Amniotic stem cell (primary cell): Measurements from ENCODE around the gene PLAC1.

Experiments
- DNase-seq: peaks from one replicate; lab custom pipeline; 2025; lab: John Stamatoyannopoulos, UW

PLAC1 gene

GRCh38 chrX:134631426-134632346 lies 26.6 kb downstream of the PLAC1 start:
- DNase-seq: no peak

GRCh38 chrX:134628663-134629062 lies 29.6 kb downstream of the PLAC1 start:
- DNase-seq: no peak

DNA sequence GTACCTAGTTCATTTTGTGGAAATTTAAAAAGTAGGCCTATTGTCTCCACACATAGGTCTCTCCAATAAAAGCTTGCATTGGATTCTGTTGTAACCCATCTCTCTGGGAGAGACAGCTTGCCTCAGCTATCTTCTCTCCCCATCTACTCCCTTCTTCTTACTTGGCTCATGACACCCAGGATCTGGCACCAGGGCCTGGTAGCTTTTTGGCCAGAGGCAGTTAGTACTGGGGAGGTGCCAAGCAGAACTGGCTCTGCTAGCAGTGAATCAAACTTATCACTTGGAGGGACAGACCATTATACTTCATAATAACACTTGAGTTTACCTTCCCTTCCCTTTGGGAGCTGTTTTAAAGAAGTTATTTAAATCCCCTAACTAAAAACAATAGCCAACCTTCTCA lies 31.8 kb downstream of the PLAC1 start:
- DNase-seq: no peak

- no peak for DNase-seq
Measured at GRCh38 chrX:134625315-134625718, 33.0 kb downstream of the PLAC1 start.

GRCh38 chrX:134624046-134624430 lies 34.2 kb downstream of the PLAC1 start:
- DNase-seq: no peak

- no peak for DNase-seq
Measured at GRCh38 chrX:134623293-134624045, 34.8 kb downstream of the PLAC1 start.

DNA sequence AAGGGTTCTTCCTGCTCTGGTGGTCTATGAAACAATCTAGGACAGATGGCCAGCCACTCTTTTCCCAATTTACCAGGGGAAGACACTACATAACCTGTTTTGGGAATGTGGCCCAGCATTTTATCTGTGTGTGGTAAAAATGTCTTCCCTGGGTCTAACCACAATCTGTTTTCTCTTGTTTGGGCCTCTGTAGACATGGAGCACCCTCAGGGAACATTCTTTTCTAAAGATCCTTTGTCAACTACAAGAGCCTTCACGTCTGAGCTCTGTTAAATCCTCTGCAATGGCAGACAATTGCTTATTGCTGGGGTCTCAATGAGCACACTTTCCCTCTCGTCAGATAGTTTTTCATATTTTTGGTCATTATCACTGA lies 35.5 kb downstream of the PLAC1 start:
- DNase-seq: no peak

GRCh38 chrX:134622056-134622812 lies 36.0 kb downstream of the PLAC1 start:
- peak; percentile 48 for DNase-seq

- no peak for DNase-seq
Measured at GRCh38 chrX:134619838-134620237, 38.4 kb downstream of the PLAC1 start.

- no peak for DNase-seq
Measured at GRCh38 chrX:134613396-134613795, 44.9 kb downstream of the PLAC1 start.

- DNase-seq: no peak
Measured at GRCh38 chrX:134608153-134608552, 50.1 kb downstream of the PLAC1 start.

DNA sequence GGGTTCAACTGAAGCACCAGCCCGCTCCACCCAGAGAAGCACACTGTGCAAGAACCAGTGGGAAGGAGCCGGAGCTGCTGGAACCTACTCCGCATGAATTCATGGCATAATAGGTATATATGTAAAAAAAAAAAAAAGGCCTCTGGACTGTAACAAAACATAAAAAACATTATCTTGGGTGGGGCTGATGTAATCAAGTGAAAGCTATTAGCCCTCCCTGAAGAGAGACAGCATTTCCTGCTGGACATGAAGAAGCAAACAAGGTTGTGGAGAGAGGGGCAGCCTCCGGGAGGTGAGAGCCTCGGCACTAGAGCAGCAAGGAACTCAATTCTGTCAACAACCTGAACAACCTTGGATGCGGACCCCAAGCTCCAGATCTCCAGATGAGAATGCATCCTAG lies 50.7 kb downstream of the PLAC1 start:
- DNase-seq: no peak

- DNase-seq: no peak
Measured at GRCh38 chrX:134604701-134605311, 53.5 kb downstream of the PLAC1 start.

- DNase-seq: no peak
Measured at GRCh38 chrX:134603806-134604700, 54.2 kb downstream of the PLAC1 start.

DNA sequence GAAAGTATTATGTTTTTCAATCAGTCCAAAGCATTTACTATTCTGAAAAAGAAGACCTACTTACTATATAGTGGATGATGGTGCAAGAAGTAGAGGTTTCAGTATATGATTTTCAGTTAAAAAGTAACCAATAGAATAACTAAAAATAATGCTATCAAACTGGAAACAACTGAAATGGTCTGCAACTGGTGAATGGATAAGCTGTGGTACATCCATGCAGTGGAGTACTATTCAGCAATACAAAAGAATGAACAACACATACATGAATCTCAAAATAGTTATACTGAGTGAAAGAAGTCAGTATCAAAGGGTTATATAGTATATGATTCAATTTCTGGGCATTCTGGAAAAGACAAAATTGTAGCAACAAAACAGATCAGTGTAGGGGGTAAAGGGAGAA lies 55.9 kb downstream of the PLAC1 start:
- no peak for DNase-seq

DNA sequence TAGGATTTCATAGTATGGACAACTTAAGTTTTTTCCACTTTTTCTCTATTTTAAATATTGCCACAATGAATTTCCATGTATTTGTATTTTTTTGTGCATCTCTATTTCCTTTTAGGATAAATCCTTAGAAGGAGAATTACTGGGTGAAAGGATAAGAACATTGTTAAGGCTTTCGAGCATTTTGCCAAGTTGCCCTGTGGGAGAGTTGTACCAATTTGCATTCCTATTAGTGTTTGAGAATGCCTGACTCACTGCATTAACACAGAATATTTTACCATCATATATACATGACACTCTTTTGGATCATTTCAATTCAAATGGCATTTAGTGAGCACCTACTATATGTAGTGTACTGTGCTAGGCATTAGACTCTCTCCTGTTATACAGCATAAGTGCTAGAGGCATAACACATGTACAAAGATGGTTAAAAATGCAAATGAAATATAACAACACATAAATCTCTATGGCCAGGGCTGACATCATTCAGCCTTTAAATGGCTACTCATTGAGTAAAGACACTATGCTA lies 57.0 kb downstream of the PLAC1 start:
- no peak for DNase-seq

GRCh38 chrX:134600714-134601113 lies 57.6 kb downstream of the PLAC1 start:
- no peak for DNase-seq

DNA sequence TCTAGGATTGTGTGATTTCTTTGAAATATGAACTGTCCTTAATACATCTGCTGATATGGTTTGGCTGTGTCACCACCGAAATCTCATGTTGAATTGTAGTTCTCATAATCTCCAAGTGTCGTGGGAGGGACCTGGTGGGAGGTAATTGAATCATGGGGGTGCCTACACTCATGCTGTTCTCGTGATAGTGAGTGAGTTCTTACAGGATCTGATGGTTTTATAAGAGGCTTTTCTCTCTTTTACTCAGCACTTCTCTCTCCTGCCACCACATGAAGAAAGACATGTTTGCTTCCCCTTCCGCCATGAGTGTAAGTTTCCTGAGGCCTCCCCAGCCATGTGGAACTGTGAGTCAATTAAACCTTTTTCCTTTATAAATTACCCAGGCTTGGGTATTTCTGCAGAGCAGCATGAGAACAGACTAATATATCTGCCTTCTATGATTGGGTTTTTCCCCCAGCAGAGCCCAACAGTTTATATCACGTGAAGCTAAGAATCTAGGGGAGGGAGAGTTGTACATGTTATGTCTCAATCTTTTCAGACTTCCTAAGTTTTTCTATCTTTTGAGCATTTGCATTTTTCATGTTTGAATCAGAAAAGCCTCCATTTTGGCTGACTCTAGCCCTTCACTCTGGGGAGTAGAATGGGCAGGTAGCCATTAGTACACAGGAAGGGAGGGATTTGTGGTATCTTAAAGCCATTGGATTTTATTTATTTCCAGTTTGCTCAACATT lies 58.9 kb downstream of the PLAC1 start:
- no peak for DNase-seq

GRCh38 chrX:134592303-134592702 lies 66.0 kb downstream of the PLAC1 start:
- DNase-seq: no peak

DNA sequence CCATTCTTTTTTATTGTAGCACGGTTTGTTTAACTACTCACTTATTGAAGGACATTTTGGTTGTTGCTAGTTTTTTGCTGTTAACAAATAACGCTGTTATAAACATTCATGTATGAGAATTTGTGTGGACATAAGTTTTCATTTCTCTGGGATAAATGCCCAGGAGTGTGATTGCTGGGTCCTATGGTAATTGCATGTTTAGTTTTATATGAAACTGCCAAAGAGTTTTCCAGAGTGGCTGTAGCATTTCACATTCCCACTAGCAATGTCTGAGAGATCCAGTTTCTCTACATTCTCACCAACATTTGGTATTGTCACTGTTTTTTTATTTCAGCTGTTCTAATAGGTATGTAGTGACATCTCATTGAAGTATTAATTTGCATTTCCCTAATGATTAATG lies 66.8 kb downstream of the PLAC1 start:
- DNase-seq: no peak
